Trophoblast cell (in vitro differentiated cells and primary cell): Measurements from ENCODE around the gene GNGT2.

ENCODE experiments used
- DNase-seq, 2 donors: peaks; one replicate each; pipeline ENCODE4 v3.0.0-alpha.2; 2016
- H2AFZ ChIP-seq: 2 replicates; pipeline ENCODE4 v1.6.1; 2013; ENCODE audit warnings: low read length, moderate library complexity, mild to moderate bottlenecking; ENCODE audit not compliant: insufficient read depth, poor library complexity
- H2AK5ac ChIP-seq: 2 replicates; pipeline ENCODE4 v1.6.1; 2013; ENCODE audit warnings: mild to moderate bottlenecking, low read length
- H2BK120ac ChIP-seq: 2 replicates; pipeline ENCODE4 v1.6.1; 2013; ENCODE audit warnings: low read length, mild to moderate bottlenecking, moderate library complexity; ENCODE audit not compliant: insufficient read depth, poor library complexity
- H2BK12ac ChIP-seq: 2 replicates; pipeline ENCODE4 v1.6.1; 2013; ENCODE audit warnings: mild to moderate bottlenecking, low read length, moderate library complexity
- H2BK5ac ChIP-seq: 2 replicates; pipeline ENCODE4 v1.6.1; 2013; ENCODE audit warnings: low read length, low read depth, moderate library complexity, mild to moderate bottlenecking; ENCODE audit not compliant: poor library complexity
- H3K14ac ChIP-seq: 2 replicates; pipeline ENCODE4 v1.6.1; 2013; ENCODE audit warnings: mild to moderate bottlenecking, low read length
- H3K18ac ChIP-seq: 2 replicates; pipeline ENCODE4 v1.6.1; 2013; ENCODE audit warnings: mild to moderate bottlenecking, low read length
- H3K23ac ChIP-seq: 2 replicates; pipeline ENCODE4 v1.6.1; 2013; ENCODE audit warnings: low read length
- H3K27ac ChIP-seq: 2 replicates; pipeline ENCODE4 v1.5.1; 2013; ENCODE audit warnings: low read depth, mild to moderate bottlenecking, inconsistent platforms, low read length, moderate library complexity
- H3K27me3 ChIP-seq: 2 replicates; pipeline ENCODE4 v1.6.1; 2013; ENCODE audit warnings: inconsistent platforms, mild to moderate bottlenecking, low read length, moderate library complexity; ENCODE audit not compliant: insufficient read depth
- H3K36me3 ChIP-seq, 2 experiments: 1 replicate in 1 of 2; 2 replicates in 1 of 2; pipeline ENCODE4 v1.6.1; 2013; ENCODE audit warnings: low read length in 2 of 2, mild to moderate bottlenecking in 2 of 2, moderate library complexity in 1 of 2; ENCODE audit not compliant: insufficient read depth in 2 of 2, control insufficient read depth in 1 of 2
- H3K4ac ChIP-seq: 2 replicates; pipeline ENCODE4 v1.6.1; 2013; ENCODE audit warnings: low read depth, mild to moderate bottlenecking, low read length, moderate library complexity
- H3K4me1 ChIP-seq, 2 experiments: 1 replicate in 1 of 2; 2 replicates in 1 of 2; pipeline ENCODE4 v1.6.1; 2013; ENCODE audit warnings: low read length in 2 of 2, mild to moderate bottlenecking in 2 of 2, moderate library complexity in 1 of 2; ENCODE audit not compliant: insufficient read depth in 2 of 2, control insufficient read depth in 1 of 2
- H3K4me2 ChIP-seq: 2 replicates; pipeline ENCODE4 v1.6.1; 2013; ENCODE audit warnings: inconsistent platforms, mild to moderate bottlenecking, low read length, moderate library complexity
- H3K4me3 ChIP-seq: 2 replicates; pipeline ENCODE4 v1.5.1; 2013; ENCODE audit warnings: mild to moderate bottlenecking, low read depth, low read length, inconsistent platforms
- H3K79me1 ChIP-seq: one replicate; pipeline ENCODE4 v1.6.1; 2013; ENCODE audit warnings: low read length
- H3K79me2 ChIP-seq: 2 replicates; pipeline ENCODE4 v1.6.1; 2013; ENCODE audit warnings: low read length, mild to moderate bottlenecking; ENCODE audit not compliant: control insufficient read depth, insufficient read depth, poor library complexity
- H3K9ac ChIP-seq: 2 replicates; pipeline ENCODE4 v1.6.1; 2013; ENCODE audit warnings: mild to moderate bottlenecking, low read length
- H3K9me3 ChIP-seq: 2 replicates; pipeline ENCODE4 v1.6.1; 2013; ENCODE audit warnings: low read depth, mild to moderate bottlenecking, control low read depth, inconsistent platforms, low read length; ENCODE audit not compliant: insufficient read depth
- H4K12ac ChIP-seq: 2 replicates; pipeline ENCODE4 v1.6.1; 2013; ENCODE audit warnings: low read depth, mild to moderate bottlenecking, low read length, moderate library complexity
- H4K8ac ChIP-seq: 2 replicates; pipeline ENCODE4 v1.6.1; 2013; ENCODE audit warnings: low read depth, mild to moderate bottlenecking, low read length, moderate library complexity
- H4K91ac ChIP-seq: one replicate; pipeline ENCODE4 v1.6.1; 2013; ENCODE audit warnings: low read depth, mild to moderate bottlenecking, low read length, moderate library complexity
- WGBS: extraction: QIAGEN DNeasy Blood & Tissue Kit; methylation state at CpG from one replicate; pipeline ENCODE4 v1.1.7; 2013; ENCODE audit warnings: missing lambda C conversion rate; ENCODE audit not compliant: insufficient read length, insufficient coverage; ENCODE audit errors: extremely low coverage; 5-methylcytosine and 5-hydroxymethylcytosine counted together

The GNGT2 gene

DNA sequence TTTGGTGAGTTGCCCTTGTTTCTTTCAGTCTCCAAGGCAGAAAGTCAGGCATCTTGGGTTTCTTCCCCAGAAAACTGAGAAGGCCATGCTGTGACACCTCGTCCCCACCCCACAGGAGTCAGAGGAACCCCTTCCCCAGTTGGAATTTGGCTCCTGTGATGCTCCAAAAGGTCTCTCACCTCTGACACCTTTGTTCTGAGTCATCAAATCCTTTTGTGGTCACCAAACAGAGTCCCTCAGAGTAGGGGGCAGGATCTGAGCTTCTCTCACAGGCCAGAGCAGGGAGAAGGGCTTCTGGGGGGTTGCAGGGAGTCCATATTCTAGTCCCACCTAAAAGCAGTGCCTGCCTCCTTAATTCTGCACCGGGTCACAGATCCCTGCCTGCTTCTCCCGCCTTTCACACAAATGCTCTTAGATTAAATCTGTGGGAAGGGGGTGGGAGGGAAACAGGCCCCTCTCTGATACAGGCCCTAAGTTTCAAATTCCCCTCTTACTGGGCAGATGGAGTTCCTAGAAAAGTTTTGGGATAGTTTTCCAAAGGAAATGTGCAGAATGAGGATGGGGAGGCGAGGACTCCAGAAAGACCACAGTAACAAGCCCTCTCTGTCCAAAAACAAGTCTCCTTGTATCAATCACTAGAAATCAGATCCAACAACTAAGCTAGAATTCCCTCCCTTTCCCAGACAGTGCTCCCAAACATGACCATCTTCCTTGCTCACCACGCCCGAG, 18.9 kb upstream of the GNGT2 start:
- Histone ChIP-seq H3K79me1 (peaks cover 3% of the 10 kb centered on the region), H2BK12ac (no peak overlapping the region), H2AK5ac (no peak overlapping the region), H2BK120ac (no peak overlapping the region), H3K4ac (no peak overlapping the region), H3K27me3 (peaks cover 39% of the 10 kb centered on the region), H4K12ac (no peak overlapping the region), H3K9ac (no peak overlapping the region), H3K4me2 (no peak overlapping the region), H3K9me3 (peaks cover 9% of the 10 kb centered on the region), H3K23ac (no peak overlapping the region), H3K18ac (no peak overlapping the region), H3K4me1 (peaks cover 15% of the 10 kb centered on the region in 2 experiments), H4K91ac (no peak overlapping the region), H4K8ac (no peak overlapping the region), H3K36me3 (no peaks in the 10 kb centered on the region), H2BK5ac (no peak overlapping the region), H3K4me3 (no peak overlapping the region), H3K79me2 (peaks cover 1% of the 10 kb centered on the region), H2AFZ (peak overlapping the region; percentile 8), H3K27ac (no peak overlapping the region), H3K14ac (no peak overlapping the region)
- no CpG with 5 or more reads among the region's 6 CpGs for WGBS
- DNase-seq: no peak

DNA sequence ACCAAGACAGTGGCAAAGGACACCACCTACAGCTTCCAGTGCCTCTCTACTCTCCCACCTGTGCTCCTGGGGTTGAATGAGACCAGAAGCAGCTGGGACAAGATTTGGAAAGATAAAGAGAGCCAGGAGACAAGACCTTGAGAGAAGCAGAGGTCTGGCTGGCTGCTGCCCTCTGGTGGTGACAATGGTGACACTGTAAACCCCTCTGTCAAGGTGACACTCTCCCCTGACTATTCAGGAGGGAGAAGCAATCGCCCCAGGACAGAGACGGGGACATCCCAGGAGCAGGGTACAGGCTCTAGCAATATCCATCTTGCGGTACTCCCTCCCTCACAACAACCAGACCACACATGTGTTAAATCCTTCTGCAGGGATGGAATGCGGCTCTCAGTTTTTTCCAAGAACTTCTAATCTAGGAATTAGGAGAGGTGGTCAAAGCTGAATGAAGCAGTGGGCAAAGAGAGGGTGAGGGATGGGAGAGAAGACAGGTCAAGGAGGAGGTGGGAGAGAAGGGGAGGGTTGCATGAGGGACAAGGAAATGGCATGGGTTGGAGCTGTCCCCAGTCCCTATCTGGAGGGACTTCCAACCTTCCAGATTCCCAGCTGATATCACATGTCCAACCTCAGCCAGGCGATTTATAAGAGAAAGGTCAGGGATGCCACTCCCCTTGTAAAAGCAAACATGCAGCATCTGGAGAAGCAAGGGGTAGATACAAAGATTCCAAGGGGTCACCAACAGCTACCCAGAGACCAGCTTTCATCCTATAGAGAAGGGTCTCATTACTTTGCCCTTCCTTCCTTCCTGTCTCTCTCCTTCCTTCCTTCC, 17.3 kb upstream of the GNGT2 start:
- Histone ChIP-seq H3K23ac (no peak overlapping the region), H3K18ac (no peak overlapping the region), H3K4me1 (peaks cover 19 to 21% of the 10 kb centered on the region in 2 experiments), H2BK120ac (no peak overlapping the region), H3K79me1 (peaks cover 3% of the 10 kb centered on the region), H3K36me3 (no peaks in the 10 kb centered on the region), H3K14ac (no peak overlapping the region), H2BK5ac (no peak overlapping the region), H4K12ac (no peak overlapping the region), H3K4ac (no peak overlapping the region), H2AFZ (no peak overlapping the region), H3K4me3 (no peak overlapping the region), H3K9me3 (peaks cover 11% of the 10 kb centered on the region), H2AK5ac (no peak overlapping the region), H2BK12ac (no peak overlapping the region), H3K79me2 (peaks cover 1% of the 10 kb centered on the region), H3K27me3 (peaks cover 52% of the 10 kb centered on the region), H3K4me2 (no peak overlapping the region), H3K27ac (no peak overlapping the region), H4K91ac (no peak overlapping the region), H4K8ac (no peak overlapping the region), H3K9ac (no peak overlapping the region)
- peak; percentile 66 to 83 for DNase-seq
- no CpG with 5 or more reads among the region's 5 CpGs for WGBS

DNA sequence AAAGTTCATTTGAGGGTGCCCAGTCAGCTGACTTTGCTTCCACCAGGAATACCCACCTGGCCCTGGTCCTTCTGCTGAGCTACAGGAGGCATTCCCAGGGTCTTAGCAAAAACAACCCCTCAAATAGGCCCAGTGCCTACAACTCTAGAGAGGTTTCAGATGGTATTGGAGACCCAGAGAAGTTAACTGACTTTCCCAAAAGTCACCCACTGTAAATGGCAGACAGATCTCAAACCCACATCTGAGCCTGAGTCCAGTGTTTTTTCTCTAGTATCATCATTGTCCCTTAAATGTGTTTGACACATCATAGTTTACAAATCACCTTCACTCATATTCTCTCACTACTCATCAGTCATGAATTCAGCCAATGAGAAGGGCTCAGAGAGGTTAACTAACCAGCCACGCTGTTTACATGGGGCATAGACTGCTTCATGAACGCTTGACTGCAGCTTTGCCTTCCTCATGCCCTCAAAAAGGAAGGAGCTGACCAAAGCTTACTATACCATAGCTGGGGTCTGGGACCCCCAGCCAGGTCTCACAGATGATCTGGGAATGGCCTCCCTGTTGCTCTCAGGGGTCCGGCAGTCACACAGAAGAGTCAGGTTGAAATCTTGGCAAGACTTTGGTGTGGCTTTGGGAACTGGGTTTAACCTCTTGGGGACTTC, 16.5 kb upstream of the GNGT2 start:
- H4K91ac ChIP-seq: no peak overlapping the region
- no peak overlapping the region for H3K4ac ChIP-seq
- no peak overlapping the region for H3K23ac ChIP-seq
- no CpG with 5 or more reads among the region's 3 CpGs for WGBS
- no peak overlapping the region for H3K18ac ChIP-seq
- H3K4me2 ChIP-seq: no peak overlapping the region
- H3K4me1 ChIP-seq: peaks cover 19 to 21% of the 10 kb centered on the region in 2 experiments
- no peak overlapping the region for H4K8ac ChIP-seq
- no peak overlapping the region for H2AFZ ChIP-seq
- DNase-seq: no peak
- no peak overlapping the region for H2BK5ac ChIP-seq
- H3K27ac ChIP-seq: no peak overlapping the region
- no peak overlapping the region for H2BK120ac ChIP-seq
- H3K27me3 ChIP-seq: peaks cover 55% of the 10 kb centered on the region
- peaks cover 3% of the 10 kb centered on the region for H3K79me1 ChIP-seq
- H2BK12ac ChIP-seq: no peak overlapping the region
- no peaks in the 10 kb centered on the region for H3K36me3 ChIP-seq
- peaks cover 11% of the 10 kb centered on the region for H3K9me3 ChIP-seq
- no peak overlapping the region for H3K9ac ChIP-seq
- H2AK5ac ChIP-seq: no peak overlapping the region
- H3K14ac ChIP-seq: no peak overlapping the region
- H4K12ac ChIP-seq: no peak overlapping the region
- no peak overlapping the region for H3K4me3 ChIP-seq
- peaks cover 1% of the 10 kb centered on the region for H3K79me2 ChIP-seq

DNA sequence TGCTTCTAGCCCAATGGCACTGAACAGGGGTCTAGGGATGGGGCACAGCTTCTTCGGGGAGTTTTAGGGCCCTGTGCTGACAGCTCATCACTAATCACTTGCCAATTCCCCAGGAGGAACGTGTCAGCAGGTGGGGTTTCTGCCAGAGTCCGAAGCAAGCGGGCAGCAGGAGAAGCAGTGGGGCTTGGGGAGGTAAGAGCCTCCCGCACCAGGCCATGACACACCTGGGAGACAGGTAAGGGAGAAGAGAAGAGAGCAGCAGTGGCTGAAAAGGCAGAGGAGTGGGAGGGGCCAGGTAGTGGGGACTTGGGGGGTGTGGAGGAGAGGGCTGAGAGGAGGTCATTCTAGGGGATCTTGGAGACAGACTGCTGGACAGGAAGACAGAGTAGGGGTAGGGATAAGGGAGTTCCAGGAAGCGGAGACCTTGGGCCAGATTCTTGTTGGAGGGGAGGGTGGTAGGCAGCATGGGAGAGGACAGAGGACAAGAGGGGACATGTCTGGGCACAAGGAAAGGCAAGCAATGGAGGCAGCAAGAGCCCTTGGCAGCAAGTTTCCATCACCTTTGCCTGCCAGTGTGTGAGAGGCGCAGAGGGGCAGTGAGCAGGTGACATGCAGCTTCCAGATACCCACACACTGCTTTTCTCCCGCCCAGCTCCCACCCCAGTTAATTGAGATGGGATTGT, 15.3 kb upstream of the GNGT2 start:
- Histone ChIP-seq H2AK5ac (no peak overlapping the region), H3K14ac (no peak overlapping the region), H3K27ac (no peak overlapping the region), H3K79me2 (peaks cover 1% of the 10 kb centered on the region), H2AFZ (no peak overlapping the region), H3K9me3 (peaks cover 11% of the 10 kb centered on the region), H3K36me3 (no peaks in the 10 kb centered on the region), H4K8ac (no peak overlapping the region), H4K91ac (no peak overlapping the region), H3K4me2 (no peak overlapping the region), H2BK5ac (no peak overlapping the region), H3K4ac (no peak overlapping the region), H2BK120ac (no peak overlapping the region), H3K79me1 (peaks cover 3% of the 10 kb centered on the region), H3K23ac (no peak overlapping the region), H3K4me1 (peaks cover 18 to 19% of the 10 kb centered on the region in 2 experiments), H3K9ac (no peak overlapping the region), H3K27me3 (peaks cover 48% of the 10 kb centered on the region), H4K12ac (no peak overlapping the region), H2BK12ac (no peak overlapping the region), H3K18ac (no peak overlapping the region), H3K4me3 (no peak overlapping the region)
- DNase-seq: no peak
- no CpG with 5 or more reads among the region's 8 CpGs for WGBS
